SK-N-SH (cell line): ENCODE results near the gene IL1R2. TPM values are rescaled to one million over a fixed set of nuclear protein-coding genes. Genes with fewer than 3 reads are reported as not detected.

Experiments
- CTCF ChIA-PET: fragments of 300-600, 350-600 bp; formaldehyde crosslinking; extraction: SDS; loops from one replicate; lab custom pipeline; 2021; lab: Yijun Ruan, JAX
- POLR2A ChIA-PET: fragments of 350-600 bp; sonication (Branson Sonifier 250); formaldehyde crosslinking; extraction: SDS; loops from one replicate; lab custom pipeline; 2020; ENCODE audit warnings: antibody characterized with exemption, inconsistent platforms; lab: Yijun Ruan, JAX
- DNase-seq: peaks from one replicate; pipeline ENCODE4 v3.0.0; 2012
- H2AFZ ChIP-seq: fragments of 200-600 bp; sonication (generic); 2 replicates; pipeline ENCODE4 v1.8.1; 2016; ENCODE audit warnings: antibody characterized with exemption, mild to moderate bottlenecking, low read depth
- H3F3A ChIP-seq: fragments of 200-600 bp; sonication (generic); replicated peaks from 2 replicates; pipeline ENCODE3; 2016; ENCODE audit warnings: antibody characterized with exemption, mild to moderate bottlenecking; ENCODE audit not compliant: insufficient read depth
- H3K27ac ChIP-seq, 2 experiments: fragments of 200-500 bp in 1 of 2; fragments of 200-600 bp in 1 of 2; sonication (Bioruptor generic) in 1 of 2; sonication (generic), shearing (Covaris generic) in 1 of 2; 2 replicates each; pipeline versions ENCODE4 v1.5.1 to v1.6.1; 2014 to 2016; ENCODE audit warnings: low read depth in 2 of 2, inconsistent platforms in 1 of 2, low read length in 1 of 2, mild to moderate bottlenecking in 1 of 2, mixed read lengths in 1 of 2
- H3K27me3 ChIP-seq: fragments of 200-600 bp; sonication (generic), shearing (Covaris generic); 2 replicates; pipeline ENCODE4 v1.6.1; 2016; ENCODE audit warnings: mixed run types; ENCODE audit not compliant: insufficient read depth
- H3K36me3 ChIP-seq, 2 experiments: fragments of 200-500 bp in 1 of 2; fragments of 200-600 bp in 1 of 2; sonication (Bioruptor generic) in 1 of 2; sonication (generic) in 1 of 2; replicated peaks in 1 of 2; 2 replicates each; pipeline versions ENCODE3 to v1.5.1; 2014 to 2016; ENCODE audit warnings: low read length in 1 of 2, mild to moderate bottlenecking in 1 of 2; ENCODE audit not compliant: insufficient read depth in 2 of 2, control insufficient read depth in 1 of 2
- H3K4me1 ChIP-seq, 2 experiments: fragments of 200-500 bp in 1 of 2; fragments of 200-600 bp in 1 of 2; sonication (Bioruptor generic) in 1 of 2; sonication (generic), shearing (Covaris generic) in 1 of 2; 2 replicates each; pipeline versions ENCODE4 v1.5.1 to v1.6.1; 2014 to 2016; ENCODE audit warnings: low read depth in 1 of 2, low read length in 1 of 2, mixed run types in 1 of 2; ENCODE audit not compliant: insufficient read depth in 2 of 2, control insufficient read depth in 1 of 2
- H3K4me2 ChIP-seq: fragments of 200-600 bp; sonication (generic), shearing (Covaris generic); 2 replicates; pipeline ENCODE4 v1.6.1; 2017; ENCODE audit warnings: mixed run types
- H3K4me3 ChIP-seq, 2 experiments: fragments of 200-500 bp in 1 of 2; fragments of 200-600 bp in 1 of 2; sonication (Bioruptor generic) in 1 of 2; sonication (generic), shearing (Covaris generic) in 1 of 2; 2 replicates each; pipeline versions ENCODE4 v1.5.1 to v1.8.1; 2014 to 2016; ENCODE audit warnings: low read depth in 2 of 2, inconsistent platforms in 1 of 2, low read length in 1 of 2, mild to moderate bottlenecking in 1 of 2, mixed read lengths in 1 of 2, moderate library complexity in 1 of 2
- H3K79me2 ChIP-seq: fragments of 200-600 bp; sonication (generic); 2 replicates; pipeline ENCODE4 v1.8.1; 2017; ENCODE audit warnings: mild to moderate bottlenecking; ENCODE audit not compliant: insufficient read depth
- H3K9ac ChIP-seq: fragments of 200-600 bp; sonication (generic); 2 replicates; pipeline ENCODE4 v1.6.1; 2017; ENCODE audit warnings: mixed run types
- H3K9me2 ChIP-seq: fragments of 200-600 bp; sonication (generic); 2 replicates; pipeline ENCODE4 v1.6.1; 2017; ENCODE audit warnings: mixed run types
- H3K9me3 ChIP-seq: fragments of 200-600 bp; sonication (generic); 2 replicates; pipeline ENCODE4 v1.6.1; 2017; ENCODE audit warnings: mixed run types, mild to moderate bottlenecking, moderate library complexity
- H4K20me1 ChIP-seq: fragments of 200-600 bp; sonication (generic); 2 replicates; pipeline ENCODE4 v1.6.1; 2017; ENCODE audit warnings: mild to moderate bottlenecking, mixed run types; ENCODE audit not compliant: insufficient read depth
- CHD2 ChIP-seq: fragments of 150-350 bp; IDR thresholded peaks from 2 replicates; pipeline ENCODE4 v1.6.1; 2018; ENCODE audit warnings: low read length; ENCODE audit not compliant: partially characterized antibody
- ELF1 ChIP-seq: IDR thresholded peaks from 2 replicates; pipeline ENCODE4 v1.4.0; 2012
- EP300 ChIP-seq, 2 experiments: IDR thresholded peaks; 2 replicates each; pipeline versions ENCODE4 v1.4.0 to v1.6.1; 2012; ENCODE audit warnings: borderline replicate concordance in 1 of 2, low read depth in 1 of 2, low read length in 1 of 2
- FOXJ3 ChIP-seq: sonication (generic); formaldehyde crosslinking; IDR thresholded peaks from 2 replicates; pipeline ENCODE4 v1.5.1; 2020; ENCODE audit warnings: mild to moderate bottlenecking, missing genetic modification reagents
- NRF1 ChIP-seq: IDR thresholded peaks from 2 replicates; pipeline ENCODE4 v1.6.1; 2012; ENCODE audit warnings: low read depth, mild to moderate bottlenecking, low read length
- SIN3A ChIP-seq: IDR thresholded peaks from 2 replicates; pipeline ENCODE4 v1.6.1; 2012; ENCODE audit warnings: low read depth, mild to moderate bottlenecking, low read length, moderate library complexity, borderline replicate concordance
- YY1 ChIP-seq: IDR thresholded peaks from 2 replicates; pipeline ENCODE4 v1.4.0; 2012; ENCODE audit warnings: low read depth, mild to moderate bottlenecking
- WGBS: methylation state at CpG from one replicate; pipeline ENCODE4 v1.1.6; 2017; ENCODE audit warnings: low lambda C conversion rate; 5-methylcytosine and 5-hydroxymethylcytosine counted together
- polyA plus RNA-seq, 3 experiments: library from polyadenylated mRNA; depleted of rRNA; stranded (reverse); fragments of >200 nt; gene quantifications; 2 replicates each; pipeline ENCODE4 v1.2.3, GENCODE V29; 2012
- TF ChIP-seq, protein P1 (sequence below): IDR thresholded peaks from 2 replicates; pipeline ENCODE4 v1.4.0; 2012; ENCODE audit warnings: low read depth
- TF ChIP-seq, protein P2 (sequence below): fragments of 150-350 bp; IDR thresholded peaks from 2 replicates; pipeline ENCODE4 v1.6.1; 2016; ENCODE audit warnings: mild to moderate bottlenecking, low read depth, low read length

The IL1R2 gene
- polyA plus RNA-seq, 1 of the 3 experiments (the other 2 are of a cell fraction): 0.16 TPM

DNA sequence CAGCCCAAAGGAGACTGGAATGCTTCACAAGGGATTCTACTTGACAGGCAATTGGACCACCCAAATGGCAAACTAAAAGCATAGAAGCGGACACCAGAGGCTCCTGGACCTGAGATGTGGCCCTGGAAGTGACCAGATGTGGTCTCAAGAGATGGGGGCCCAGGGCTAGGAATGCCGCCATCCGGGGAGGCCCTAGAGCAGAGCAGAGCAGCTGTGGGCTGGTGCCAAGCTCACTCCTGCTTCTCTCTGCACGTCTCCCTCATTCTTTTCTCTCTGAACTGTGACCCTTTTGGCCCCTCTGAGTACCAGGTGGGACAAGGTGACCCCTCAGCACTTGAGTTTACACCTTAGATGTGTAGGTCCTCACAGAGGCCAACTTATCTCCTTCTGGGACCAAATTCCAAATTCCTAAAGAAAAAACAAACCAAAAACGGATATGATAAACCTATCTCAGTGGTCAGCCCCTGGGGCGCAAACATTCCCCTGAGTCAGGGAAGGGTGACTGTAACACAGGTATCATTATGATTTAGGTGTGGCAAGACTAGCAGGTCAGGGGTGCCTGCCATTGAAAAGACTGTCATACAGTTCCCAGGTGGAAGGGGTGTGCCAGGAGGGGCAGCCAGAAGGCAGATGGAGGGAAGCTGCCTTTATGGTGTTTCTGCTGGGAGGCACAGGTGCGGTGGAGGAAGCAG, 6.5 kb upstream of the IL1R2 start:
- no peak overlapping the region for H3K9ac ChIP-seq
- ChIA-PET CTCF (no interaction called here), POLR2A (no interaction called here)
- no peaks in the 10 kb centered on the region for H3K9me2 ChIP-seq
- peaks cover 10% of the 10 kb centered on the region; the same call in 1 of the 2 replicates for H3K27me3 ChIP-seq
- H3K27ac ChIP-seq: no peak overlapping the region
- DNase-seq: no peak
- no peak overlapping the region for H2AFZ ChIP-seq
- no peaks in the 10 kb centered on the region for H4K20me1 ChIP-seq
- WGBS: 56% methylated on average over 5 of the region's 7 CpGs
- peaks cover 0 to 2% of the 10 kb centered on the region in 2 experiments; a peak in 1 of 4 replicates for H3K4me1 ChIP-seq
- no peaks in the 10 kb centered on the region for H3K36me3 ChIP-seq
- H3K9me3 ChIP-seq: no peaks in the 10 kb centered on the region
- no peaks in the 10 kb centered on the region for H3F3A ChIP-seq
- H3K79me2 ChIP-seq: no peaks in the 10 kb centered on the region
- no peak for TF ChIP-seq YY1
- TF ChIP-seq, protein P1, sequence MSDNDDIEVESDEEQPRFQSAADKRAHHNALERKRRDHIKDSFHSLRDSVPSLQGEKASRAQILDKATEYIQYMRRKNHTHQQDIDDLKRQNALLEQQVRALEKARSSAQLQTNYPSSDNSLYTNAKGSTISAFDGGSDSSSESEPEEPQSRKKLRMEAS: no peak
- no peak overlapping the region for H3K4me2 ChIP-seq
- H3K4me3 ChIP-seq: no peak overlapping the region

DNA sequence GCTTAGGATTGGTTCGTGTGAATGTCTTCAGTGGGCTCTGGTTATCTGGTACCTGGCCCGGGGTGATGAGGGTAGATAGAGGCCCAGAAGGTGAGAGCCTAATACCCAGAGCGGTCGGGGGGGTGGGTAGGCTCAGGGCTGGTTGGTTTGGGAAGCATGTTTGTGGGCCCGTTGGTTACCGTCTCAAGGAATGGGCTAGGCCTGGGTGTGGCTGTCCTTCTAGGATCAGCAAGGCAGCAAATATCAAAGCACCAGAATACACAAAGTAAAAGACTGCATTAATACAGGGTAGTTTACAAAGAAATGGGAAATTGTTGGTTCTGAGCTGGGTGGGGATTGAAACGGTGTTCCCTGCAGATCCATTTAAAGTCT, 6.0 kb upstream of the IL1R2 start:
- TF ChIP-seq EP300 (IDR thresholded peaks at IDR 0.05; ENCODE audit: borderline replicate concordance in 1 of 2, low read depth in 1 of 2, low read length in 1 of 2) (no peak), SIN3A (no peak)
- CTCF ChIA-PET: no interaction called here
- no peak overlapping the region for H3K4me2 ChIP-seq

DNA sequence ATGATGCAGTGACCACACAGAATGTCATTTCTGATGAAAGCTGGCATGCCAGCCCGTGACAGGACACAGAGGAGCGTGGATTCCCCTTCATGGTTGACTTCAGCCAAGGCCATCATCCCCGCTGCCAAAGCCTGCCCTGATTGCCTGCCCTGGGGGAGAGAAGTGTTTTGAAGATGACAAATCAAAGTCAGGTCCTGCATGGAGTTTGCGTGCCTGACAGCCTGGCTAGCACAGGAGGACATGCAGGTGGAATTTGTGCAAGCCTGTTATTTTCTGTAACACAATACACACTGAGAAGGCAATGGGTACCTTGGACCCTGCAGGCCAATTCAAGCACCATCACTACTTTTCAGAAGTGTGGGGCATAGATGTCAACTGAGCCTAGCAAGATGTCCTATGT, 5.4 kb upstream of the IL1R2 start:
- ChIA-PET CTCF (no interaction called here), POLR2A (no interaction called here)
- no peaks in the 10 kb centered on the region for H3K9me2 ChIP-seq
- peaks cover 0 to 2% of the 10 kb centered on the region in 2 experiments; a peak in 1 of 4 replicates for H3K4me1 ChIP-seq
- no peaks in the 10 kb centered on the region for H4K20me1 ChIP-seq
- H3K4me2 ChIP-seq: no peak overlapping the region
- peaks cover 10% of the 10 kb centered on the region; the same call in 1 of the 2 replicates for H3K27me3 ChIP-seq
- H3F3A ChIP-seq: no peaks in the 10 kb centered on the region
- WGBS: 24% methylated on average over 4 of the region's 4 CpGs
- no peaks in the 10 kb centered on the region for H3K9me3 ChIP-seq
- H3K79me2 ChIP-seq: no peaks in the 10 kb centered on the region
- H3K4me3 ChIP-seq: no peak overlapping the region
- DNase-seq: no peak
- H2AFZ ChIP-seq: no peak overlapping the region
- TF ChIP-seq CHD2 (no peak), ELF1 (no peak), NRF1 (no peak), FOXJ3 (no peak)
- TF ChIP-seq, protein P2, sequence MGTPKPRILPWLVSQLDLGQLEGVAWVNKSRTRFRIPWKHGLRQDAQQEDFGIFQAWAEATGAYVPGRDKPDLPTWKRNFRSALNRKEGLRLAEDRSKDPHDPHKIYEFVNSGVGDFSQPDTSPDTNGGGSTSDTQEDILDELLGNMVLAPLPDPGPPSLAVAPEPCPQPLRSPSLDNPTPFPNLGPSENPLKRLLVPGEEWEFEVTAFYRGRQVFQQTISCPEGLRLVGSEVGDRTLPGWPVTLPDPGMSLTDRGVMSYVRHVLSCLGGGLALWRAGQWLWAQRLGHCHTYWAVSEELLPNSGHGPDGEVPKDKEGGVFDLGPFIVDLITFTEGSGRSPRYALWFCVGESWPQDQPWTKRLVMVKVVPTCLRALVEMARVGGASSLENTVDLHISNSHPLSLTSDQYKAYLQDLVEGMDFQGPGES: no peak
- no peak overlapping the region for H3K9ac ChIP-seq
- H3K36me3 ChIP-seq: no peaks in the 10 kb centered on the region
- H3K27ac ChIP-seq: no peak overlapping the region

More for the DNA sequence above, 6.0 kb upstream of the IL1R2 start:
- peaks cover 10% of the 10 kb centered on the region; the same call in 1 of the 2 replicates for H3K27me3 ChIP-seq
- no peak overlapping the region for H3K4me3 ChIP-seq
- H4K20me1 ChIP-seq: no peaks in the 10 kb centered on the region
- no peaks in the 10 kb centered on the region for H3K36me3 ChIP-seq
- peaks cover 0 to 2% of the 10 kb centered on the region in 2 experiments; a peak in 1 of 4 replicates for H3K4me1 ChIP-seq
- no peak for DNase-seq
- H3K9ac ChIP-seq: no peak overlapping the region
- no peaks in the 10 kb centered on the region for H3K9me2 ChIP-seq
- H3K79me2 ChIP-seq: no peaks in the 10 kb centered on the region
- 55% methylated on average over 7 of the region's 7 CpGs for WGBS
- POLR2A ChIA-PET: no interaction called here
- no peaks in the 10 kb centered on the region for H3K9me3 ChIP-seq
- no peak overlapping the region for H2AFZ ChIP-seq
- no peak overlapping the region for H3K27ac ChIP-seq
- no peaks in the 10 kb centered on the region for H3F3A ChIP-seq
